Stomach smooth muscle (tissue), 2 donors: ENCODE data around the gene UBE4A.

Source experiments
- H3K27ac ChIP-seq: one replicate; pipeline ENCODE4 v1.7.0; 2013; ENCODE audit warnings: mild to moderate bottlenecking, low read length, inconsistent platforms
- H3K27me3 ChIP-seq, 2 donors: one replicate each; pipeline ENCODE4 v1.7.0; 2013; ENCODE audit warnings: low read length in 2 of 2; ENCODE audit not compliant: insufficient read depth in 2 of 2, control insufficient read depth in 1 of 2
- H3K36me3 ChIP-seq, 2 donors: one replicate each; pipeline ENCODE4 v1.7.0; 2013; ENCODE audit warnings: low read length in 2 of 2; ENCODE audit not compliant: control insufficient read depth in 2 of 2, insufficient read depth in 2 of 2
- H3K4me1 ChIP-seq: one replicate; pipeline ENCODE4 v1.7.0; 2013; ENCODE audit warnings: low read length; ENCODE audit not compliant: control insufficient read depth, insufficient read depth
- H3K4me3 ChIP-seq, 2 donors: one replicate each; pipeline ENCODE4 v1.7.0; 2013; ENCODE audit warnings: low read length in 2 of 2
- H3K9ac ChIP-seq, 2 donors: one replicate each; pipeline ENCODE4 v1.7.0; 2013; ENCODE audit warnings: low read length in 2 of 2, mild to moderate bottlenecking in 1 of 2
- H3K9me3 ChIP-seq, 2 donors: one replicate each; pipeline ENCODE4 v1.7.0; 2013; ENCODE audit warnings: low read length in 2 of 2; ENCODE audit not compliant: control insufficient read depth in 2 of 2
- donor health status: healthy.
- donor health status: Pancreatic carcinoma.

The UBE4A gene

DNA sequence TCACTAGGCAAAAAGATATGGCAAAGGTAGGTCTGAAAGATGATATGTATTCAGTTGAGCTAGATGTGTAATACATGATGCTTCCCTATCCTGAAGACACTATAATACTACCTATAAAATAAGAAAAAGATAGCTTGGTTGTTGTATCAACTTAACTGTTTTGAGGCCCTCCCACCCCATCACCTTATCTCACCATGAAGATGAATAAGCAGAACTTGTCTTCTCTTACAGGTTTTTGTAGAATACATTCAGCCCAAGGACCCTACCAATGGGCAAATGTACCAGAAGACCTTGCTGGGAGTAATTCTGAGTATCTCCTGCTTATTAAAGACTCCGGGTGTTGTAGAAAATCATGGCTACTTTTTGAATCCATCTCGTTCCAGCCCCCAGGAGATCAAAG is 13.9 kb downstream of the UBE4A start:
- no peak overlapping the region for H3K27ac ChIP-seq
- H3K27me3 ChIP-seq: no peaks in the 10 kb centered on the region
- H3K36me3 ChIP-seq: peaks cover 58 to 64% of the 10 kb centered on the region in 2 donors
- no peaks in the 10 kb centered on the region for H3K9me3 ChIP-seq
- H3K4me1 ChIP-seq: no peaks in the 10 kb centered on the region
- H3K4me3 ChIP-seq: no peak overlapping the region
- no peak overlapping the region for H3K9ac ChIP-seq

DNA sequence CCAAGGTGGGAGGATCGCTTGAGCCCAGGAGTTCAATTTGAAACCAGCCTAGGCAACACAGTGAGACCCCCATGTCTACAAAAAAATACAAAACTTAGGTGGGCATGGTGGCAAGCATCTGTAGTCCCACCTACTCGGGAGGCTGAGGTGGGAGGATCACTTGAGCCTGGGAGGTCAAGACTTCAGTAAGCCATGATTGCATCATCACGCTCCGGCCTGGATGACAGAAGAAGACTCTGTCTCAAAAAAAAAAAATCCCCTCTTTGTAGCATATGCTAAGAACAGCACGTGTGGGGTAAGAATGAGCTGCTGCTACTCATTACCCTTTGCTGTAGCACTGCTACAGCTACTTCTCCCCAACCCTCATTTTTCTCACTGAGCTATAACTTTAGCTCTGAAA is 14.5 kb downstream of the UBE4A start:
- Histone ChIP-seq H3K27ac (no peak overlapping the region), H3K9ac (no peak overlapping the region), H3K4me3 (no peak overlapping the region), H3K36me3 (peaks cover 55 to 62% of the 10 kb centered on the region in 2 donors), H3K27me3 (no peaks in the 10 kb centered on the region), H3K4me1 (no peaks in the 10 kb centered on the region), H3K9me3 (no peaks in the 10 kb centered on the region)

DNA sequence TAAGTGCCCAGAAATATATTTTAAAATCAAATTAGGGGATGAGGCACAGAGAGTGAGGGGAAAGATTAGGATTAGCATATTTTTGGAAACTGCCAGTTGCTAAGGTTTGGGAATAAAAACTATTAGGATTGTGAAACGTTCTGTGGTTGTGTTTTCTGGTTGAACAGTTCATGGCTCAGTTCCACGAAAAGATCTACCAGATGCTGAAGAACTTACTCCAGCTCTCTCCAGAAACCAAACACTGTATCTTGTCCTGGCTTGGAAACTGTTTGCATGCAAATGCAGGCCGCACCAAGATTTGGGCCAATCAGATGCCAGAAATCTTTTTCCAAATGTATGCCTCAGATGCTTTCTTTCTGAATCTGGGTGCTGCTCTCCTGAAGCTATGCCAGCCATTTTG is 15.3 kb downstream of the UBE4A start:
- peaks cover 56 to 62% of the 10 kb centered on the region in 2 donors for H3K36me3 ChIP-seq
- H3K9me3 ChIP-seq: no peaks in the 10 kb centered on the region
- no peak overlapping the region for H3K4me3 ChIP-seq
- no peak overlapping the region for H3K9ac ChIP-seq
- H3K27me3 ChIP-seq: no peaks in the 10 kb centered on the region
- H3K27ac ChIP-seq: no peak overlapping the region
- no peaks in the 10 kb centered on the region for H3K4me1 ChIP-seq

DNA sequence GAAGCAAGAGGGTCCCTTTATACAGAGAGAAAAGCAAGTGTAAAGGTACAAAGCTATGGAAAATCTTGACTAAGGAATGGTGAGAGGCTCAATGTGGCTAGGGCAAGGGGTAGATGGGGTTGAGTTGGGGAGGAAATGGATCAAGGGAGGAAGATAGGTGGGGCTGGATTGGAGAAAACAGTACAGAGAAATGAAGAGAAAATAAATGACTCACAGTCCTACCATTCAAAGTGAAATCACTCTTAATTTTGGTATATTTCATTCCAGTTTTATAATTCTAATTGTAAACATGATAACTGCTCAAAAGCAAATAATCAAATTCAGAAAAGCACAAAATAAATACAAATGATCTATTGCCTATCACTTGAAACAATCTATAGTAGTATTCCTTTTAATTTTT is 16.6 kb downstream of the UBE4A start:
- H3K9ac ChIP-seq: no peak overlapping the region
- H3K36me3 ChIP-seq: peaks cover 57 to 58% of the 10 kb centered on the region in 2 donors
- H3K9me3 ChIP-seq: no peaks in the 10 kb centered on the region
- H3K27ac ChIP-seq: no peak overlapping the region
- H3K4me1 ChIP-seq: no peaks in the 10 kb centered on the region
- no peaks in the 10 kb centered on the region for H3K27me3 ChIP-seq
- H3K4me3 ChIP-seq: no peak overlapping the region

DNA sequence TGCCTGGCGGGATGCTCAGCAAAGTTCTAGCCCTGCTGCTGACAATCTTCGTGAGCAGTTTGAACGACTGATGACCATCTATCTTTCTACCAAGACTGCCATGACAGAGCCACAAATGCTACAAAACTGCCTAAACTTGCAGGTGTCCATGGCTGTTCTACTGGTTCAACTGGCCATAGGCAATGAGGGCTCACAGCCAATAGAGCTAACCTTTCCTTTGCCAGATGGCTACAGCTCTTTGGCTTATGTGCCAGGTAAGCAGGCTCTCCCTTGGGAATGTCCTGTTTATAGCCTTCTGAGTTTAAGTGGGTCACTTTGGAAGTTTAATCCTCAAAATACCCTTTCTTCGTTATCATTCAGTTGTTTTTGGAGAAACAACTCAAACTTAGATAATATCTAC is 20.1 kb downstream of the UBE4A start:
- H3K4me3 ChIP-seq: no peak overlapping the region
- H3K4me1 ChIP-seq: no peaks in the 10 kb centered on the region
- H3K36me3 ChIP-seq: peaks cover 56 to 60% of the 10 kb centered on the region in 2 donors
- H3K9me3 ChIP-seq: no peaks in the 10 kb centered on the region
- H3K9ac ChIP-seq: no peak overlapping the region
- H3K27me3 ChIP-seq: no peaks in the 10 kb centered on the region
- no peak overlapping the region for H3K27ac ChIP-seq

DNA sequence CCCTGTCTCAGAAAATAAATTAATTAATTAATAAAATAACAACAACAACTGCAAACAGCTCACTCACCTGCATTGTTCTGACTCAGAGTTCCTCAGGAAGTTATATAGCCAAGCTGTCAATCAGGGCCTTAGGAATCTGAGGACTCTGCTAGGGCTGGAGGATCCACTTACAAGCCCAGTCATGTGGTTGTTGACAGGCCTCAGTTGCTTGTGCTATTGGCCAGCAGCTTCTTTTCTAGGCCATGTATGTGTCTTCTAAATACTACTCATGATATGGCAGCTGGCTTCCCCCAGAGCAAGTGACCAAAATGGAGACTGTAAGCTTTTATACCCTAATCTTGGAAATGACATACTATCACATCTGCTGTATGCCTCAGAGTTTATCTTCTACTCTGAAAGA is 21.2 kb downstream of the UBE4A start:
- H3K9ac ChIP-seq: no peak overlapping the region
- H3K36me3 ChIP-seq: peaks cover 60 to 66% of the 10 kb centered on the region in 2 donors
- H3K4me1 ChIP-seq: no peaks in the 10 kb centered on the region
- no peak overlapping the region for H3K27ac ChIP-seq
- no peak overlapping the region for H3K4me3 ChIP-seq
- no peaks in the 10 kb centered on the region for H3K9me3 ChIP-seq
- no peaks in the 10 kb centered on the region for H3K27me3 ChIP-seq

DNA sequence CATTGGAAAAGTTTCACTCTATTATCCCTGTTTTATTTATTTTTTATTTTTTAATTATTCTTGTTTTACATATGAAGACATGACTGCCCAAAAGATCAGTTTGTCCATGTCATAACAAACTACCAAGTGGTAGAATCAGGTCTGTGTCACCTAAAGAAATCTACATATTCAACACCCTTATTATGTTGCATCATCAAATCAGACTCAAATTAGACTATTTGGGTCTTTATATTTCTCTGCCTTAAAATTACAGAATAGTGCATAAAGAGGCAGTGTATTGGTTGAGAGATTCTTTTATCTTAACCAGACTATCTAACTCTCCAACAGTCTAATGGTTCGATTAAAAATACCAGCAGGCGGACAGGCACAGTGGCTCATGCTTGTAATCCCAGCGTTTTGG is 23.6 kb downstream of the UBE4A start:
- Histone ChIP-seq H3K27me3 (no peaks in the 10 kb centered on the region), H3K4me1 (no peaks in the 10 kb centered on the region), H3K9me3 (no peaks in the 10 kb centered on the region), H3K36me3 (peaks cover 68 to 78% of the 10 kb centered on the region in 2 donors), H3K9ac (no peak overlapping the region), H3K27ac (no peak overlapping the region), H3K4me3 (no peak overlapping the region)

DNA sequence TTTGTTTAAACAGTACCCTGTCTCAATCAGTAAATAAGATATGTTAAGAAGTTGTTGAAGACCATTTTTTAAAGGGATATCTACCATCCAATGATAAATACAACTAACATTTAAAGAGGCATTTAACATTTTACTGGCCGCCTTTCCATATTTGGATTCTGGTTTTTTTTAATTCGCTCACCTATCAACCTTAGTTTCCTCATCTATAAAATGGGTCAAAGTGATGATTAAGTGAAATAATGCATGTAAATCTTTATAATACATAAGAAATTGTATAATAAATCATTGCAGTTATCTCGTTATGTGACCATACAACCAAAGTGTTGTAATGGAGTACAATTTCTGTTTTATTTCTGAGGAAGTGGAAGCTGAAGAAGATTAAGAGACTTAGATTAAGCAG is 24.3 kb downstream of the UBE4A start:
- Histone ChIP-seq H3K36me3 (peaks cover 65 to 79% of the 10 kb centered on the region in 2 donors), H3K9ac (no peak overlapping the region), H3K4me3 (no peak overlapping the region), H3K27me3 (no peaks in the 10 kb centered on the region), H3K4me1 (no peaks in the 10 kb centered on the region), H3K27ac (no peak overlapping the region), H3K9me3 (no peaks in the 10 kb centered on the region)

DNA sequence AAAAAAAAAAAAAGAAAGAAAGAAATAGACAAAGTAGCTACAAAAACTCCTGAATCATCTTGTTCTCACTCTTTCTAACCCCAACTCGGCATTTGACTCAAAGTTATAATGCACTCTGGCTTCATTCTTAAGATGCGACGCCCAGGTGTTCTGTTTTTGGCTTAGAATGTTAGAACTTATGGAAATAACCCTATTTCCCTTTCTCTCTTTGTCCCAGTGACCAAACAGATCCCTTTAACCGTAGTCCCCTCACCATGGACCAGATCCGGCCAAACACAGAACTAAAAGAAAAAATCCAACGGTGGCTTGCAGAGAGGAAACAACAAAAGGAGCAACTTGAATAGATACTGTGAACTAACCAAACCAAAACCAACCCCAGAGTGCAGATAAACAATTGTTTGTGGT is 36.7 kb downstream of the UBE4A start:
- Histone ChIP-seq H3K27ac (no peak overlapping the region), H3K9me3 (no peaks in the 10 kb centered on the region), H3K36me3 (peaks cover 22% of the 10 kb centered on the region in 2 donors)

DNA sequence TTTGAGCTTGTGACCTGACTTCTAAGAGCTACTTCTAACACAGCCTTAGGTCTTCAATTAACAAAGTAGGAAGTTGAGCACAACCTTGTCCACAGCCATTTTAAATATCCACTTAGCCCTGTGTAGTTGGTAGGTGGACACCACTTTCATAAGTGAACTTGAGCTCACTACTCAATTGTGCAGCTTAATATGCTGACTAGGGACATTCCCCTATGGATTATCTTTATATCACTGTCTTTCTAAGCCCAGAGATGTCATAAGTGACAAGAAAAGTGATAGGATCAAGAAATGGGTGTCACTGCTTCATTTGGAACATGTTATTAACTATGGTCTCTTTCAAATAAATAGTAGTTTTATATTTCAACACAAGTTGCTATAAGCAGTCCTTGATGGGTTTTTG is 38.0 kb downstream of the UBE4A start:
- Histone ChIP-seq H3K4me1 (peaks cover 7% of the 10 kb centered on the region), H3K36me3 (peaks cover 17 to 20% of the 10 kb centered on the region in 2 donors), H3K9me3 (no peaks in the 10 kb centered on the region), H3K27me3 (no peaks in the 10 kb centered on the region), H3K9ac (no peak overlapping the region), H3K4me3 (no peak overlapping the region), H3K27ac (no peak overlapping the region)

More for the DNA sequence above, 36.7 kb downstream of the UBE4A start:
- Histone ChIP-seq H3K27me3 (no peaks in the 10 kb centered on the region), H3K4me3 (no peak overlapping the region), H3K4me1 (peaks cover 6% of the 10 kb centered on the region), H3K9ac (no peak overlapping the region)

DNA sequence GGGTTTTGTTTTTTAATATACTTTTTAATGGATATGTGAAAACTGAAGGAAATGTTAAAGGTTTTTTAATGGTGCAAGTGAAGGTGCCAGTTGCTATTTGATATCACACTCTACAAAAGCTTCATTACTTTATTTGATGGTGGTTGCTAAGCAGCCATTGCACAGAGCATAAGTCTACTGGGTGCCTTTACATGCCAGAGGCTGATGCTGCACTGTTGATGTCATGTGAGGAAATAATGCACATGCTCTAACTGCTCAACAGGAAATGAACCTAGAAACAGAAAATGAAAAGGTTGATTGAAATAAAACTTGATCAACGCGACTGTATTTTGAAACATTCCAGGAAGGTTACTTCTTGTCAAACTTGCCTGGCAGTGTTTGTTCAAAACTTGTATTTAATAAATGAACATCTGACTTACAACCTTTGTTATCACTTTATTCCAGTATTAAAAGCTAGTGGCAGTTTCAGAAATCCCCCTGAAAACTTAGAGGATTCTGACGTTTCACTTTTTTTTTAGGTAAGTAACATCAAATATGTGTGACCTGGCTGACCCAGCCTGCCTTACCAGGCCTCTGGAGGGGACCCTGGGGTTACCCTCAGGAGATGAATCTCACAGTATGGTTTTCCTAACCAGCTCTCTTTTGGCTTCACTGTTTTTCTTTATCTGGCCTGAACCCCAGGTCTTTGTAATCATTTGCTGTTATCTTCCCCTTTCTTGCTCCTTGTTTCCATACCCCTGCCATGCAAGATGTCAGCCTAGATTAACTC is 39.6 kb downstream of the UBE4A start:
- H3K36me3 ChIP-seq: peaks cover 9 to 13% of the 10 kb centered on the region in 2 donors
- no peak overlapping the region for H3K27ac ChIP-seq

More for the DNA sequence above, 39.6 kb downstream of the UBE4A start:
- Histone ChIP-seq H3K27me3 (no peaks in the 10 kb centered on the region), H3K4me1 (peaks cover 12% of the 10 kb centered on the region), H3K9me3 (no peaks in the 10 kb centered on the region), H3K4me3 (no peak overlapping the region), H3K9ac (no peak overlapping the region)
